OCI-LY3 (cell line): ENCODE results near the gene YPEL1.

ENCODE experiments used
- H2AFZ ChIP-seq: fragments of 200-600, 300-600 bp; shearing (Covaris generic); 2 replicates; pipeline ENCODE4 v1.6.0; 2014; ENCODE audit warnings: antibody characterized with exemption, low read depth, low read length
- H3K27ac ChIP-seq: fragments of 200-600, 300-600 bp; sonication (generic); 2 replicates; pipeline ENCODE4 v1.5.1; 2014; ENCODE audit warnings: mild to moderate bottlenecking, low read length, moderate library complexity, mixed read lengths
- H3K27me3 ChIP-seq: fragments of 200-600, 300-600 bp; sonication (generic); 2 replicates; pipeline ENCODE4 v1.6.1; 2014; ENCODE audit warnings: low read depth, low read length, mixed read lengths
- H3K36me3 ChIP-seq: fragments of 200-600, 300-600 bp; sonication (generic); replicated peaks from 2 replicates; pipeline ENCODE3; 2014; ENCODE audit warnings: low read depth, low read length, mixed read lengths
- H3K4me1 ChIP-seq: fragments of 300-600, 200-600 bp; sonication (generic); 2 replicates; pipeline ENCODE4 v1.6.1; 2014; ENCODE audit warnings: low read length, mixed read lengths
- H3K4me2 ChIP-seq: fragments of 200-600, 300-600 bp; sonication (generic); 2 replicates; pipeline ENCODE4 v1.6.1; 2014; ENCODE audit warnings: low read length, mixed read lengths
- H3K4me3 ChIP-seq: fragments of 300-600, 200-600 bp; sonication (generic); 2 replicates; pipeline ENCODE4 v1.5.1; 2014; ENCODE audit warnings: antibody characterized with exemption, mild to moderate bottlenecking, low read length, moderate library complexity
- H3K79me2 ChIP-seq: fragments of 300-600, 200-600 bp; shearing (Covaris generic); 2 replicates; pipeline ENCODE4 v1.6.1; 2014; ENCODE audit warnings: mild to moderate bottlenecking, low read length, mixed read lengths
- H3K9ac ChIP-seq: fragments of 300-600, 200-600 bp; shearing (Covaris generic); 2 replicates; pipeline ENCODE4 v1.6.0; 2014; ENCODE audit warnings: mild to moderate bottlenecking, low read length, moderate library complexity
- H3K9me3 ChIP-seq: fragments of 200-600, 300-600 bp; shearing (Covaris generic); 2 replicates; pipeline ENCODE4 v1.6.1; 2014; ENCODE audit warnings: low read length, mixed read lengths; ENCODE audit not compliant: insufficient read depth
- H4K20me1 ChIP-seq: fragments of 200-600, 300-600 bp; sonication (generic); 2 replicates; pipeline ENCODE4 v1.6.1; 2016; ENCODE audit warnings: low read length, mixed read lengths; ENCODE audit not compliant: insufficient read depth
- EZH2phosphoT487 ChIP-seq: fragments of 200-600 bp; shearing (Covaris generic); IDR thresholded peaks from 2 replicates; pipeline ENCODE4 v1.6.1; 2018; ENCODE audit warnings: antibody characterized with exemption, mixed run types, low read depth
- TF ChIP-seq, protein P1 (sequence below): fragments of 200-600, 300-600 bp; sonication (generic); IDR thresholded peaks from 2 replicates; pipeline ENCODE4 v1.5.1; 2014; ENCODE audit warnings: antibody characterized with exemption, low read length, low read depth

The YPEL1 gene

DNA sequence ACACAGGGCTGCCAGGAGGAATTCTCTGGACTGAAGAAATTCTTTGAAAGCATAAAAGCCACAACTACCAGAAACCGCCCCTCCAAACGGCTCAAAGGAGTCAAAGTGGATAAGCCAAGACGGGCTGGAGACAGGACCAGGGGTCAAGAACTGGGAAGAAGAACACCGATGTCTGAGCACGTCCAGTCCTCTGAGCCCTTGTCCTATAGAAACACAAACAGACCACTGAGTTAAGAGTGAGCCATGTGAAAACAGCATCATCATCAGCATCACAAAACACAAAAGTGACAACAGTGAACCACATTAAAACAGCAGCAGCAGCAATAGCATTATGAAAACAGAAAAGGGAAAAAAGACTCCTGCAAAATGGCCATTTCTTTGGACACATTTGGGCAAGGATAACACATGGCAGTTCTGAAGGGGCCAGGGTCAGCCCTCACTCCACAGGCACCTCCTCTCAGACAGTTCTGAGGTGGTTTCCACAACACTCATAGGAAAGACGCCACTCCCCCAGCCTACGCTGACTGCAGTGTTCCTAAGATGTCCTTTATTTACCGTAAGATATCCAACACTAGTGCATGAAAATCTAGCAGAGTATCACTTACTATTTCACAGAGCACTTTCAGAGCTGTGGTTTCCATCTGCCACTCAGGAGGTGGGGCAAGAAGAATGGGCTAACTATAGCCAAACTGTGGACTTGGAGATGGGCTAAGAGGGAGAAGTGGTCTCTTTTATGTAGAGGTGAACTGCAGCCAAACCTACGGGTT is 28.6 kb upstream of the YPEL1 start:
- Histone ChIP-seq H3K79me2 (no peaks in the 10 kb centered on the region), H3K9me3 (no peaks in the 10 kb centered on the region), H3K27ac (no peak overlapping the region), H3K36me3 (peaks cover 84% of the 10 kb centered on the region), H2AFZ (no peak overlapping the region), H3K4me1 (peaks cover 42% of the 10 kb centered on the region), H4K20me1 (peaks cover 62% of the 10 kb centered on the region), H3K27me3 (no peaks in the 10 kb centered on the region), H3K4me3 (no peak overlapping the region), H3K4me2 (peak overlapping the region; percentile 78), H3K9ac (no peak overlapping the region)
- TF ChIP-seq, protein P1, sequence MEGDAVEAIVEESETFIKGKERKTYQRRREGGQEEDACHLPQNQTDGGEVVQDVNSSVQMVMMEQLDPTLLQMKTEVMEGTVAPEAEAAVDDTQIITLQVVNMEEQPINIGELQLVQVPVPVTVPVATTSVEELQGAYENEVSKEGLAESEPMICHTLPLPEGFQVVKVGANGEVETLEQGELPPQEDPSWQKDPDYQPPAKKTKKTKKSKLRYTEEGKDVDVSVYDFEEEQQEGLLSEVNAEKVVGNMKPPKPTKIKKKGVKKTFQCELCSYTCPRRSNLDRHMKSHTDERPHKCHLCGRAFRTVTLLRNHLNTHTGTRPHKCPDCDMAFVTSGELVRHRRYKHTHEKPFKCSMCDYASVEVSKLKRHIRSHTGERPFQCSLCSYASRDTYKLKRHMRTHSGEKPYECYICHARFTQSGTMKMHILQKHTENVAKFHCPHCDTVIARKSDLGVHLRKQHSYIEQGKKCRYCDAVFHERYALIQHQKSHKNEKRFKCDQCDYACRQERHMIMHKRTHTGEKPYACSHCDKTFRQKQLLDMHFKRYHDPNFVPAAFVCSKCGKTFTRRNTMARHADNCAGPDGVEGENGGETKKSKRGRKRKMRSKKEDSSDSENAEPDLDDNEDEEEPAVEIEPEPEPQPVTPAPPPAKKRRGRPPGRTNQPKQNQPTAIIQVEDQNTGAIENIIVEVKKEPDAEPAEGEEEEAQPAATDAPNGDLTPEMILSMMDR, result no peak
- no peak for TF ChIP-seq EZH2phosphoT487

GRCh38 chr22:21762712-21763581 is 27.4 kb upstream of the YPEL1 start:
- Histone ChIP-seq H3K9me3 (no peaks in the 10 kb centered on the region), H2AFZ (no peak overlapping the region), H3K36me3 (peaks cover 85% of the 10 kb centered on the region), H3K4me1 (peaks cover 42% of the 10 kb centered on the region), H3K27me3 (no peaks in the 10 kb centered on the region), H3K4me2 (peak overlapping the region; percentile 78), H4K20me1 (peaks cover 67% of the 10 kb centered on the region), H3K9ac (peak overlapping the region; percentile 27; the same call in 1 of the 2 replicates), H3K4me3 (peak overlapping the region; percentile 51), H3K27ac (peak overlapping the region; percentile 73), H3K79me2 (no peaks in the 10 kb centered on the region)
- TF ChIP-seq EZH2phosphoT487, result no peak
- TF ChIP-seq, protein P1, result no peak

- H3K4me2 ChIP-seq, result peak overlapping the region; percentile 78
- H2AFZ ChIP-seq, result no peak overlapping the region
- no peak overlapping the region for H3K9ac ChIP-seq
- no peaks in the 10 kb centered on the region for H3K79me2 ChIP-seq
- peak overlapping the region; percentile 73; the same call in 1 of the 2 replicates for H3K27ac ChIP-seq
- peaks cover 81% of the 10 kb centered on the region for H3K36me3 ChIP-seq
- peaks cover 42% of the 10 kb centered on the region for H3K4me1 ChIP-seq
- TF ChIP-seq, protein P1, result no peak
- TF ChIP-seq EZH2phosphoT487, result no peak
- peak overlapping the region; percentile 25 for H3K4me3 ChIP-seq
- H3K9me3 ChIP-seq, result no peaks in the 10 kb centered on the region
- H4K20me1 ChIP-seq, result peaks cover 65% of the 10 kb centered on the region
- no peaks in the 10 kb centered on the region for H3K27me3 ChIP-seq
Measured at GRCh38 chr22:21761994-21762680, 26.5 kb upstream of the YPEL1 start.
